BLaER1 (cell line): Measurements from ENCODE around the gene CCDC179.

Experiments used
- H3K27ac ChIP-seq: shearing (Covaris generic); formaldehyde crosslinking; 2 replicates; pipeline ENCODE4 v1.8.1; 2022
- H3K27me3 ChIP-seq: shearing (Covaris generic); formaldehyde crosslinking; 2 replicates; pipeline ENCODE4 v1.8.1; 2022
- H3K36me3 ChIP-seq: shearing (Covaris generic); formaldehyde crosslinking; 2 replicates; pipeline ENCODE4 v1.8.1; 2022
- H3K4me1 ChIP-seq: shearing (Covaris generic); formaldehyde crosslinking; 2 replicates; pipeline ENCODE4 v1.8.1; 2022
- H3K4me2 ChIP-seq: shearing (Covaris generic); formaldehyde crosslinking; 2 replicates; pipeline ENCODE4 v1.8.1; 2022
- H3K4me3 ChIP-seq: shearing (Covaris generic); formaldehyde crosslinking; 2 replicates; pipeline ENCODE4 v1.8.1; 2022
- H3K9ac ChIP-seq: shearing (Covaris generic); formaldehyde crosslinking; 2 replicates; pipeline ENCODE4 v1.8.1; 2022
- H3K9me3 ChIP-seq: shearing (Covaris generic); formaldehyde crosslinking; 2 replicates; pipeline ENCODE4 v1.8.1; 2022
- H4K20me1 ChIP-seq: shearing (Covaris generic); formaldehyde crosslinking; 2 replicates; pipeline ENCODE4 v1.8.1; 2022
- Cebpa-rat ChIP-seq: shearing (Covaris generic); IDR thresholded peaks from 2 replicates; pipeline ENCODE4 v1.8.1; 2022

Gene CCDC179

DNA sequence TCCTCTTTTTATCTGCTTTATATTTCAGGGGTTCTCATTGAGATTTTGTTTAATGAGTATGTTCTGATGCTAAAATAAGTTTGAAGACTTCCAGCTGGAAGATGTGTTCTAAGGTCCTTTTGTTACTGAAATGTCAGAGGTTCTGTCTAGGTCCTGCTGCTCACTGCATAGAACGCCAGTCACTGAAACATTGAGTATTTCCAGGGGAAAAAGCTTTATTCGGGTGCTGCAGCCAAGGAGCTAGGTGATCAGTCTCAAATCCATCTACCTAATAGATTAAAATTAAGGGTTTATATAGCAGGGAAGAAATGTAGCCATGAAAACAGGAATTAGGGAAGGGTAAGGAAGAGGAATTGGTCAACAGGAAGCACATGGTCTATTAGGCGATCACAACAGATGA, 50.4 kb downstream of the CCDC179 start:
- TF ChIP-seq Cebpa-rat, result no peak
- H3K4me3 ChIP-seq, result no peak overlapping the region
- H3K9ac ChIP-seq, result no peak overlapping the region
- H3K4me2 ChIP-seq, result no peak overlapping the region
- no peaks in the 10 kb centered on the region for H3K27me3 ChIP-seq
- no peaks in the 10 kb centered on the region for H4K20me1 ChIP-seq
- H3K4me1 ChIP-seq, result peaks cover 28% of the 10 kb centered on the region
- 0 out of 2 replicates have a peak overlapping the region, but pooled peaks have one; percentile 23 for H3K27ac ChIP-seq
- 0 out of 2 replicates have a peak, but pooled peaks cover 5% of the 10 kb centered on the region for H3K36me3 ChIP-seq
- H3K9me3 ChIP-seq, result peaks cover 29% of the 10 kb centered on the region

DNA sequence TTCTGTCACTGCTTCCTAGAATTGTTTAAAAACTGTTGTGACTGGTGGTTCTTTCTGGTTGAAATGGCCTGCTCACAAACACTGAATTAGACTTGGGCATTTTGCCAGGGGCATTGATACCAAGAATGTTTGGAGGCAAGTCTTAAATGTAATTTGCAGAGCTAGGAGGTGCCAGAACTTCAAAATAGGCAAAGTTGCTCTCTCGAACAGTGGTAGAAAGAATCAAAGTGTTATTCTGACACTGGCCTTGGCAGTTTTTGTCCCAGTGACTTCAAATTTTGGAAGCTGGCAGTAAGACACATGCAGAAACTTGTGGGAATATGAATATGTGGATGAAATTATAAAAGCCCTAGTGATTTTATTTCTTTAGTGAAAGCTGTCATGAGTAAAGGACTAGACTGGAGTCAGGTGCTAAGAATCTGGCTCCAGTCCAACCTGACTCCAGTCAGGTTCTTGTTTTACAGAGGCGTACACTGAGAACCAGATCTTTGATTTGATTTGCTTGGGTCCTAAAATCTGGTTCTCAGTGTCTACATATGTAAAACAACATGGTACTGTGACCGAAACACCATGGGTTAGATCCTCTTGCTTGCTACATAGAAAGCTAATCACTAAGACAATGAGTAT, 51.6 kb downstream of the CCDC179 start:
- H3K27ac ChIP-seq, result peak overlapping the region; percentile 72
- H4K20me1 ChIP-seq, result no peaks in the 10 kb centered on the region
- peak overlapping the region; percentile 10; the same call in 1 of the 2 replicates for H3K4me3 ChIP-seq
- 0 out of 2 replicates have a peak, but pooled peaks cover 5% of the 10 kb centered on the region for H3K36me3 ChIP-seq
- peaks cover 28% of the 10 kb centered on the region for H3K4me1 ChIP-seq
- no peak for TF ChIP-seq Cebpa-rat
- H3K9ac ChIP-seq, result no peak overlapping the region
- peak overlapping the region; percentile 70 for H3K4me2 ChIP-seq
- no peaks in the 10 kb centered on the region for H3K27me3 ChIP-seq
- H3K9me3 ChIP-seq, result peaks cover 29% of the 10 kb centered on the region

DNA sequence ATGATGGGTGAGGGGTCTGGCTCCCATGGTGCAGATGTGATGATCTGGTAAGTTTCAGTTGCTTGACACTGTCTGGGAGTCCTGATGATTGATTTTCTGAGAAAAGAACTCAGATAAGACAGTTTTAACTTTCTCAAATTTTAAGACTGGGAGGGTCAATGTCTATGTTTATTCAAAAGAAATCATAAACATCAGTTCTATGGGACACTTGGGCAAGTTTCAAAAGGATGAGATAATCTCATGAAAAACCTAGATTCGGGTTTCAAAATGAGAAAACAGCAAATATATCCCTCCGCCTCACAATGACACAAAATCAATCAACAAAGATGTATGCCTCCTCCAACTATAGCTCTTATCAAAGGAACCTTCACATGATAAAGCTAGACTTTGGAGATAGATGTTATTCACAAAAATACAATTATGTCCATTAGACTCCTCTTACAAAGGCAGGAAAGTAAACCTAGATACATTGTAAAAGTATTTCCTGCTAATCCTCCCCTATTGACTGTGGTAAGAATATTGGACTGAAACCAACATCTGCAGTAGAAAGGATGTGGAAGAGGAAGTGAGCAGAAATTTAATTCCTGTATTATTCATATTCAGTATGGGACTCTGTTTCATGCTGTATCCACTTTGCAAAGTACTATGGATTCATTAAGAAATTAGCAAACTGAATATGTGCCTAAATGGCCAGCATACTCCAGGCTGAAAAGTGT, 52.3 kb downstream of the CCDC179 start:
- Histone ChIP-seq H3K4me2 (peak overlapping the region; percentile 70), H3K4me1 (peaks cover 28% of the 10 kb centered on the region), H3K9ac (no peak overlapping the region), H3K27ac (peak overlapping the region; percentile 72), H3K4me3 (peak overlapping the region; percentile 10; the same call in 1 of the 2 replicates), H3K27me3 (no peaks in the 10 kb centered on the region), H4K20me1 (no peaks in the 10 kb centered on the region), H3K36me3 (0 out of 2 replicates have a peak, but pooled peaks cover 5% of the 10 kb centered on the region), H3K9me3 (peaks cover 29% of the 10 kb centered on the region)
- TF ChIP-seq Cebpa-rat, result no peak

DNA sequence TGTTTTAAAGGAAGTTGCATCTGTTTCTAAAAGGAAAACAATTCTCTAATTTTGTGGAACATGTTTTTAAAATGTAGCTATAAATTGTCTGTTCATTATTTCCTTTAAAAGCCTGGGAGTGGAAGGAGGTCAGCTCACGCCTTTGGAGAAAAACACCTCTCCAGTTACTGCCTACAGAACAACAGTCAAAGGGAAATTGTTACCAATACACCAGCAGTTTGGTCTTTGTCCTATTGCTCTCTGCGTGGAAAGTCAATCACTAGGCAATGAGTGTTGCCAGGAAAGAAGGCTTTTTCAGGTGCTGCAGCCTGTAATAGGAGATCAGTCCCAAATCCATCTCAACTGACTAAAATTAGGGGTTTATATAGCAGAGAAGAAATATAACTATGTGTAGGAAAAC, 52.9 kb downstream of the CCDC179 start:
- Histone ChIP-seq H3K36me3 (0 out of 2 replicates have a peak, but pooled peaks cover 5% of the 10 kb centered on the region), H4K20me1 (no peaks in the 10 kb centered on the region), H3K4me3 (no peak overlapping the region), H3K9ac (no peak overlapping the region), H3K27me3 (no peaks in the 10 kb centered on the region), H3K27ac (peak overlapping the region; percentile 72), H3K9me3 (peaks cover 29% of the 10 kb centered on the region), H3K4me1 (peaks cover 28% of the 10 kb centered on the region), H3K4me2 (peak overlapping the region; percentile 70)
- no peak for TF ChIP-seq Cebpa-rat

DNA sequence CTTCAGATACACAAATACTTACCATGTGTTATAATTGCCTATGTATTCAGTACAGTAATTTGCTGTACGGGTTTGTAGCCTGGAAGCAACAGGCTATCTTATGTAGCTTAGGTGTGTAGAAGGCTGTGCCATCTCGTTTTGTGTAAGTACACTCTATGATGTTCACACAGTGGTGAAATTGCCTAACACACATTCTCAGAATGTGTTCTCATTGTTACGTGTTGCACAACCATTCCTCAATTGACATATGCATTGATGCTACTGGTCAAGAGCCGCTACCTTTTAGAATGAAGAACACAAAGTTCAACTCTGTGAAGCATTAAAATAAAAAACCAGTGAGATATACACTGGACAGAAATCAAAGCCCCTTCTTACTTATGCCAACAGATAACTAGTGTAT, 57.4 kb downstream of the CCDC179 start:
- Histone ChIP-seq H3K27ac (no peak overlapping the region), H3K36me3 (no peaks in the 10 kb centered on the region), H3K9ac (no peak overlapping the region), H3K4me3 (no peak overlapping the region), H3K4me1 (peaks cover 47% of the 10 kb centered on the region), H3K4me2 (no peak overlapping the region), H4K20me1 (no peaks in the 10 kb centered on the region), H3K9me3 (no peaks in the 10 kb centered on the region), H3K27me3 (no peaks in the 10 kb centered on the region)
- TF ChIP-seq Cebpa-rat, result no peak

DNA sequence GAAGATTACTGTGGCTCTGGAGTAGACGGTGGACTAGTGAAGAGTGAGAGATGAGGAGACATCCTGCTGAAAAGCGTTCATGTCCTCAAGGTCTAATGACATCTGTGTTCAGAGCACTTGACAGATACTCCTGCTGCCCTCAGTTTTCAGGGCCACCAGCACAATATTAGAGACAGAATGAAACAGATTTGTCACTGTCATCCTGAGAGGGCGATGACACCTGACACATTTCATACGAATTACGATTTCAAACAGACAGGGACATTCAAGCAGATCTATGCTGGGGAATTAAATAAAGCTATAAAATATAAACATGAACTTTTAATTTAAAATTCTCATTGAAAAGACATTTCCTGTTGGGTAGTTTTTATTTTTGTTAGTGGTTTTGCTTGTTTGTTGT, 59.8 kb downstream of the CCDC179 start:
- H3K4me1 ChIP-seq, result peaks cover 45% of the 10 kb centered on the region
- no peaks in the 10 kb centered on the region for H4K20me1 ChIP-seq
- H3K4me2 ChIP-seq, result peak overlapping the region; percentile 67
- H3K36me3 ChIP-seq, result no peaks in the 10 kb centered on the region
- no peaks in the 10 kb centered on the region for H3K9me3 ChIP-seq
- no peak overlapping the region for H3K4me3 ChIP-seq
- no peak overlapping the region for H3K9ac ChIP-seq
- TF ChIP-seq Cebpa-rat, result no peak
- H3K27me3 ChIP-seq, result no peaks in the 10 kb centered on the region
- no peak overlapping the region for H3K27ac ChIP-seq

DNA sequence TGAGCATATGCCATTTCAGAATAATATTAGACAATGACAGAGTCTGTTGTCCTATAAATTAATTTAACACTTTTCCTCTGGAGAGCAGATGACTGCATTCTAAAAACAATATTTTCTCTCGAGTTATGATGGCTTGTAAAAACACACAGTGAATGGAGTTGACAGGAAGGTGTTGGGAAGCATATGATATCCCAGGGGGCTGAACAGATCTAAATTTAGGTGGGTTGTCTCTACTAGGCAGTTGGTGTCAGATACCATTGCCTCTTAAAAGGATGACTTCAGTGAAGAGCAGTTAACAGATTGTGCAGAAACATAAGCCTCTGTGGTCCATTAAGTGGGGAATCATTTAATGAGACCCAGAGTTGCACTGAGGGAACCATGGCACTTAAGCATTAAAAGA, 61.4 kb downstream of the CCDC179 start:
- Histone ChIP-seq H3K4me2 (peak overlapping the region; percentile 67), H3K9ac (no peak overlapping the region; the same call in 1 of the 2 replicates), H3K9me3 (no peaks in the 10 kb centered on the region), H3K27me3 (no peaks in the 10 kb centered on the region), H3K4me3 (peak overlapping the region; percentile 4; the same call in 1 of the 2 replicates), H3K27ac (peak overlapping the region; percentile 40; the same call in 1 of the 2 replicates), H3K36me3 (no peaks in the 10 kb centered on the region), H4K20me1 (no peaks in the 10 kb centered on the region), H3K4me1 (peaks cover 45% of the 10 kb centered on the region)
- no peak for TF ChIP-seq Cebpa-rat

DNA sequence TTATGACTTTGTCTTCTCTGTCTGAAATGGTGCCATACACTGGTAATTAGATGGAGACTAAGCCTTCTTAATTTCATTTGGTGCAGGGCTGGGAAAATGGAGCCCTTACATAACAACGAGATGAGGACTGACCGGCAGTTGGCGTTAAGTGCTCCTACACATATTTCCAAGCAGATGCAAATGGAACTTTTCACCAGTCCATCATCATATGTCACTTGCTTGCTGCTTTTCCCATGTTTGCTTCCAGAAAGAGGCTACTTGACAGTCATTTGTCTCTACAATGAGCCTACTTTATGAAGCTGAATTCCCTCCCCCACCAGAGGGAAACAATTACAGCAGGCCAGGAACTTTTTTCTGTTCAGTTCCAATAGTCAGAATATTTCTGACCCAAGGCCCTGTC, 63.2 kb downstream of the CCDC179 start:
- Histone ChIP-seq H3K4me3 (no peak overlapping the region), H3K9me3 (no peaks in the 10 kb centered on the region), H3K4me2 (no peak overlapping the region)

More for the DNA sequence above, 63.2 kb downstream of the CCDC179 start:
- Histone ChIP-seq H3K4me1 (peaks cover 45% of the 10 kb centered on the region), H4K20me1 (no peaks in the 10 kb centered on the region), H3K9ac (no peak overlapping the region), H3K27me3 (no peaks in the 10 kb centered on the region), H3K36me3 (no peaks in the 10 kb centered on the region), H3K27ac (no peak overlapping the region)
- no peak for TF ChIP-seq Cebpa-rat
